ENCODE results near the gene WLS.

The WLS gene

DNA sequence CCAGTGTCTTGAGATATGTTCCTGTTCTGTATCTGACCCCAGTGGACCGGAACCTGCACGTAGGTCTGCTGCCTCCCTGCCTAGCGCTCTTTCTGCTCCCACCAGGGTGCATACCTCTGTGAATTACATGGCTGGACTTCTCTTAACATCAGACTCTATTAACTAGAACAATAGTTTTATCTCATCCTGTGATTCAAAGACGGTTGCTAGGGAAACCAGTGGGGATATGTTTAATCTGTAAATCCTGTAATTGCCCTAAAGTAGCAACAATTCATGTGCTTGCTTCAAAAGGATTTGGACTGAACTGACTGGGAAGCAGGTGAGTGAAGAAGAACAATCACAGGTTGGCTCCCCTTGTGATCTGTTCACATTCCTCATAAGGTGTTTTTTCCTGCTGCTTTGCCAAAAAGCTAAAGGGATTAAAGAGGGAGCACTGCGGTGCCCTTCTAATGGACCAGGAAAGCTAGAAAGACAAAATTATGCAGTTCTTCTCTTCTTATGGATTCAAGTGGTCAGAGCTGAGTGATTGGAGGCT, 129.2 kb downstream of the WLS start:
- DNase-seq (ENCODE audit: low spot score) (no peak), FAIRE-seq (no peak)

DNA sequence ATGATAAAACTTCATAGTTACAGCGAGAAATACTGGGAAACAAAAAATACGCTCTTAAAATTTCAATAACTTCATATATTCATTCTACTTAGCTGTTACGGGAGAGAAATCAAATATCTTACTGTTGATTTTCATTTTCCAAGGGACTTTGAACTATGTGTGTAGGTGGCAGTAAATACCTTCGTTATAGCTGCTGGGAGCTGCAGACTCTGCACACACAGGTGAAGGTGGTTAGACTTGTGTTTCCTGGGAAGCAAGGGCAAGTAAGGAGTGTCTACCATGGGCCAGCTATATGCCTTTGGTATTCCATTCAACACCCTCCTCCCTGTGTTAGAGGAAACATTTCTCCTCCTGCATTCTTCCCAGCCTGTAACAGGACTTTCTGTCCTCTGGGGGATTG, 130.5 kb downstream of the WLS start:
- DNase-seq (ENCODE audit: low spot score) (no peak), FAIRE-seq (no peak)

DNA sequence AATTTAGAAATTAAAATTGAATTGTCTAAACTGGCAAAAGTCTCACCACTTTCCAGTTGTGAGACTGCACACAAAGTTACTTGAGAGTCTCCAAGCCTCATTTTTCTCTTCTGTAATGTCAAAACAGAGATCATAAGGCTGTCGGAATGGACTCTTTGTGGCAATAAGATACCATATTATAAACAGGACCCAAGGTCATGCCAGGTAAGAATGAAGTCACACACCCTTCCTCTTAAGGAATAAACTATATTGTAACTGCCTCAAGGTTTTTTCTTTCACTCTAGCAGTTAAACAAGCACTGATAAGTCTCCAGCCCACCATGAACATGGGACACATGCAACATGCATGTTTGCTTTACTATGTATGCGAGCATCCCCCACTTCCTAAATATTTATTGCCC, 131.8 kb downstream of the WLS start:
- DNase-seq (ENCODE audit: low spot score) (no peak), FAIRE-seq (no peak)

DNA sequence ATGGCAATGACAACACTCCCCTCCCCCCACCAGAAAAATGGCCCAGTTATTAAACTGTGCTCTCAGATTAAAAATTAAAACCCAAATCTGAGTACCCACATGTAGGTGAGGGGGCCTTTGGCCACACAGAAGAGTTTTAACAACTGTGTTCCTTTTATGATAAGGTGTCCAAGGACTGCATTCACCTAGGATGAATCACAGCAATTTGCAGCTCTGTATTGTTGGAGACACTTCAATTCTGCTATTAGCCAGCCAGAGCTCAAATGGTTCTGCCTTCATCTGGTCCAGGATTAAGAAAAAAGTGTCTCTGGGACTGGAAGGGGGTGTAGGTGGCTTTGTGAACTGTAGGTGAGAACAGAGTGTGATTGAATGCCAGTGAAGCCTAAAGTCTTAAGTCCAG, 138.6 kb downstream of the WLS start:
- peak; percentile 36 for DNase-seq (ENCODE audit: low spot score)
- FAIRE-seq: no peak

DNA sequence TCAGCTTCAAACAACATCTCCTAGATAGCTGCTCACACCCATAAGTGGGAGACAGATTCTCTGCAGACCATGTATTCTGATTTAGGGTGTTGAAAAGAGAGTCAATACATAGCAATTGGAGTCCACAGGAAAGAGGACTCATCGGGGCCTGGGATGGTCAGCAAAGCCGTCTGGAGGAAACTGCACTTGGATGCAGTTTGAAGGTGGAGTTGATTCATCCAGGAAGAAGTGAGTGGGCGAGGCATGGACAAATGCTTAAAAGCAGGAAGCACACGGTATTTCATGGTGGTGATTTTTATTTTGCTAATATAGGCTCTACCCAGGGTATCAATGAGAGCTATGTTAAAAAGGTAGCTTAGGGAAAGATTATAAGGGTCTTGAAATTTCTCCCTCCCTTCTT, 145.1 kb downstream of the WLS start:
- FAIRE-seq (no peak), DNase-seq (ENCODE audit: low spot score) (no peak)

DNA sequence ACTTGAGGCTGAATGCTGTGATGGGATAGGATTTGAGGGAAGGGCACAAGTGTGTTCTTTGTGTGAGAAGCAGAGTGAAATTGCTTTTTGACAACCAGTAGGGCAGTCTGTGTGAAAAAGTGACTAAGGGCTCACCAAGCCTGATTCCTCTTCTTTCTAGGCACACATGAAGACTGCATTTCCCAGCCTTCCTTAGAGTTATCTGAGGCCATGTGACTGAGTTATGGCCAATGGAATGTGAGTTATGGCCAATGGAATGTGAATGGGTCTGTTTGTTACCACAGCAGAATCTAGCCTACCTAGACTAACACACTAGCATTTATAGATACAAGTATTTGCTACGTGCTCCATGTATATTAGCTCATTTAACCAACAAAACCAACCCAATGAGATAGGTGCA, 146.6 kb downstream of the WLS start:
- FAIRE-seq: no peak
- no peak for DNase-seq (ENCODE audit: low spot score)

DNA sequence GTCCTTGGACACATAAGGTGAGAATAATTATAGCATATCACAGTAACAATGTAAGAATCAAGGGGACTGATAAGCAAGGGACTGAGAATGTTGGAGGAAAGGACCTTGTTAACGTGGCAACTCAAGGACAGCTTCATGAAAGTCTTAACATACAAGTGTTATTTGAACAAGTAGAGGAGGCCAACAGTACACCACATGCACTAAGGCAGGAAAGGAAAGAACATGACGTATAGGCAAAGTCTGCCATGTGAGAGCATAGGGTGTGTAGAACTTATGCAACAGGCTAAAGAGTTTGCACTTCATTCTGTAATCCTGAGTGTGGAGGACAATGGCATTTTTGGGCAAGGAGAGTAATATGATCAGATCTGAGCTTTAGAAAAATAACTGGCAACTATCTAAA, 148.6 kb downstream of the WLS start:
- FAIRE-seq (no peak), DNase-seq (ENCODE audit: low spot score) (no peak)

DNA sequence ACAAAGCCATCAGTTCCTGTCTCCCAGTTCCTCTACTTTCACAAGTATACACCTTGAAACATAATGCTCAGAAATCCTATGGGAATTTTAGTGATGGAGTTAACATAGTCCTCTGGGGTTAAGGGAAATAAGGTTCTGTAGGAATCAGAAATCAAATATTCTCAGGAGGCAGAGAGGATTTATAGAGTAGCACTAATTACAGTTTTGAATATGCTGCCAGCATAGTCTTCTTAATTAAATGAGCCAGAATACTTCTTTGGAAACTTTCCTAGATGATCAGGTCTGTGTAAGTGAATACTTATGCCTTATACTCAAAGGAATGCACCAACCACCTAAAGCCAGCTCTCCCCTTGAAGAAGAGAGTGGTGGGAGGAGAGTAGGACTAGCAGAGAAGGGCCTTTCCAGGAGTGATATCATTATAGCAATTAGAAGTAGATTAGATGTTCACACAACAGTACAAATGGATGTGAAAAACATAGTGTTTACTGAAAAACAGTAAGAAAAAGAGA, 150.5 kb downstream of the WLS start:
- DNase-seq (ENCODE audit: low spot score) (no peak), FAIRE-seq (no peak)

DNA sequence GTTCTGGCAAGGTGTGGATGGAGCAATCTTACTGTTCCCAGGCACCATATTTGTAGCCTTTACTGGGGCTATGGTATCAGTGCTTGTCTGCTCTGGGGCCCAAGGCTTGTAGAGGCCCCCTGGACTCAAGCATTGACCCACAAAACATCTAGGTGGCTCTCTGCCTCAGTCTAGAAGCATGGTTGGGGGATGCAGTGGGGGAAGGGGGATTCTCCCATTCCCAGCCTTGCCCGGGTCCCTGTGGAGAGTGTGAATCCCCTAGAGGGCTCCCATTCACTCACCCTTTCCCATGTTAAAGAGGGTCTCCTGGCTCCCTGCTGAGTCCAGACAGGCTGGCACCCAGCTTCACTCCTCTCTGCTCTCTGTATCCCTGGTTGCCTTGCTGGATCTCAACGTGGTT, 153.7 kb downstream of the WLS start:
- DNase-seq (ENCODE audit: low spot score) (no peak), FAIRE-seq (no peak)
